GM12878 (cell line): ENCODE results near the gene RIF1. TPM values are rescaled to one million over a fixed set of nuclear protein-coding genes. Genes with fewer than 3 reads are reported as not detected.

Source experiments
- ATAC-seq: fragments of 200-7000 bp; cut with Tn5 transposase; 3 replicates; pipeline ENCODE4 v1.9.1; 2020; ENCODE audit warnings: mild to moderate bottlenecking, moderate library complexity
- BruUV-seq: library from RNA; stranded (reverse); fragments of 400-500 nt; replicated peaks from 2 replicates; lab custom pipeline; 2021; lab: Mats Ljungman, UMichigan
- CTCF ChIA-PET: fragments of 300-600 bp; sonication (Branson Sonifier 250); formaldehyde crosslinking; extraction: SDS; loops from one replicate; lab custom pipeline; 2021; ENCODE audit warnings: inconsistent platforms; lab: Yijun Ruan, JAX
- POLR2A ChIA-PET: fragments of 350-600 bp; formaldehyde crosslinking; extraction: SDS; loops from one replicate; lab custom pipeline; 2021; ENCODE audit warnings: inconsistent platforms; lab: Charles Lee
- RAD21 ChIA-PET: fragments of 300-600 bp; sonication (Branson Sonifier 250); formaldehyde crosslinking; loops from one replicate; lab custom pipeline; 2023; ENCODE audit warnings: antibody characterized with exemption; ENCODE audit not compliant: unreplicated experiment; lab: Charles Lee
- SMC1A ChIA-PET: fragments of 300-600 bp; sonication (Branson Sonifier 250); formaldehyde crosslinking; loops from one replicate; lab custom pipeline; 2023; ENCODE audit not compliant: unreplicated experiment, uncharacterized antibody; lab: Charles Lee
- DNase-seq: peaks from one replicate; pipeline ENCODE4 v3.0.0-alpha.2; 2011; ENCODE audit warnings: low read depth, low spot score
- FAIRE-seq: peaks from 3 replicates; lab custom pipeline; 2011; peaks lifted over from hg19 to GRCh38; lab: Jason Lieb, UNC
- H2AFZ ChIP-seq: 2 replicates; pipeline ENCODE4 v1.6.0; 2011; ENCODE audit warnings: low read depth, low read length, control low read depth; ENCODE audit not compliant: control insufficient read depth
- H3K27ac ChIP-seq: 2 replicates; pipeline ENCODE4 v1.5.1; 2011; ENCODE audit warnings: control low read depth; ENCODE audit not compliant: control insufficient read depth, insufficient read depth
- H3K27me3 ChIP-seq, 2 experiments: replicated peaks in 1 of 2; 2 replicates each; pipeline versions ENCODE4 v1.6.0 to v1.6.1; 2011; ENCODE audit warnings: low read length in 1 of 2; ENCODE audit not compliant: control insufficient read depth in 2 of 2, insufficient read depth in 2 of 2
- H3K36me3 ChIP-seq, 2 experiments: 2 replicates each; pipeline ENCODE4 v1.5.1; 2011; ENCODE audit warnings: low read length in 1 of 2; ENCODE audit not compliant: control insufficient read depth in 2 of 2, insufficient read depth in 2 of 2
- H3K4me1 ChIP-seq: 2 replicates; pipeline ENCODE4 v1.6.1; 2011; ENCODE audit warnings: mild to moderate bottlenecking, low read length, moderate library complexity, mixed read lengths; ENCODE audit not compliant: control insufficient read depth, insufficient read depth
- H3K4me2 ChIP-seq: 2 replicates; pipeline ENCODE4 v1.6.0; 2011; ENCODE audit warnings: control low read depth; ENCODE audit not compliant: control insufficient read depth, insufficient read depth
- H3K4me3 ChIP-seq: fragments of 200-600 bp; sonication (generic); 2 replicates; pipeline ENCODE4 v1.5.1; 2016
- H3K79me2 ChIP-seq: 2 replicates; pipeline ENCODE4 v1.6.0; 2011; ENCODE audit warnings: low read length; ENCODE audit not compliant: control insufficient read depth, insufficient read depth
- H3K9ac ChIP-seq: 2 replicates; pipeline ENCODE4 v1.8.0; 2011; ENCODE audit warnings: low read length, control low read depth, mixed read lengths; ENCODE audit not compliant: control insufficient read depth, insufficient read depth
- H3K9me3 ChIP-seq: replicated peaks from 3 replicates; pipeline ENCODE4 v1.5.1; 2011; ENCODE audit warnings: mild to moderate bottlenecking, low read length; ENCODE audit not compliant: control insufficient read depth, insufficient read depth
- H4K20me1 ChIP-seq: 2 replicates; pipeline ENCODE4 v1.6.0; 2011; ENCODE audit not compliant: control insufficient read depth, insufficient read depth
- ASH2L ChIP-seq: fragments of 300-600, 200-600 bp; sonication (generic); IDR thresholded peaks from 2 replicates; pipeline ENCODE4 v1.6.1; 2017; ENCODE audit warnings: low read depth, mild to moderate bottlenecking, borderline replicate concordance
- EP300 ChIP-seq, 2 experiments: fragments of 150-350 bp in 1 of 2; IDR thresholded peaks; 2 replicates each; pipeline ENCODE4 v1.6.1; 2011 to 2012; ENCODE audit warnings: low read depth in 2 of 2, low read length in 2 of 2, borderline replicate concordance in 1 of 2, improper control_type of control experiment in 1 of 2, inconsistent platforms in 1 of 2; ENCODE audit not compliant: control insufficient read depth in 1 of 2
- MEF2B ChIP-seq: fragments of 450-650 bp; IDR thresholded peaks from 2 replicates; pipeline ENCODE4 v1.6.1; 2018; ENCODE audit warnings: mild to moderate bottlenecking, moderate library complexity; ENCODE audit not compliant: partially characterized antibody, poor library complexity, severe bottlenecking
- NR2F1 ChIP-seq: fragments of 450-650 bp; conservative IDR thresholded peaks from 2 replicates; pipeline ENCODE4 v1.6.1; 2017; ENCODE audit warnings: mild to moderate bottlenecking
- RELA ChIP-seq: fragments of 450-650 bp; IDR thresholded peaks from 2 replicates; pipeline ENCODE4 v1.8.0; 2014; ENCODE audit warnings: borderline replicate concordance; ENCODE audit not compliant: partially characterized antibody
- SMARCA5 ChIP-seq: fragments of 450-650 bp; IDR thresholded peaks from 2 replicates; pipeline ENCODE4 v1.6.1; 2017; ENCODE audit warnings: mild to moderate bottlenecking
- SRF ChIP-seq, 2 experiments: IDR thresholded peaks; 2 replicates each; pipeline ENCODE4 v1.6.1; 2011; ENCODE audit warnings: low read depth in 2 of 2, low read length in 2 of 2, mild to moderate bottlenecking in 1 of 2, moderate library complexity in 1 of 2
- TARDBP ChIP-seq: IDR thresholded peaks from 2 replicates; pipeline ENCODE4 v1.6.1; 2016; ENCODE audit warnings: borderline replicate concordance
- TCF12 ChIP-seq: IDR thresholded peaks from 2 replicates; pipeline ENCODE4 v1.6.1; 2011; ENCODE audit warnings: low read depth, mild to moderate bottlenecking, low read length
- WRNIP1 ChIP-seq: IDR thresholded peaks from 2 replicates; pipeline ENCODE4 v1.6.1; 2011; ENCODE audit warnings: low read depth, low read length, improper control_type of control experiment, borderline replicate concordance
- ZNF207 ChIP-seq: fragments of 450-650 bp; IDR thresholded peaks from 2 replicates; pipeline ENCODE4 v1.6.1; 2014; ENCODE audit warnings: antibody characterized with exemption, mild to moderate bottlenecking, borderline replicate concordance
- ZNF274 ChIP-seq: IDR thresholded peaks from one replicate; pipeline ENCODE4 v1.8.0; 2011; ENCODE audit not compliant: insufficient read length, insufficient read depth
- WGBS: methylation state at CpG from one replicate; pipeline ENCODE4 v1.1.6; 2016; ENCODE audit warnings: low lambda C conversion rate; ENCODE audit not compliant: insufficient replicate concordance, insufficient coverage; ENCODE audit errors: missing lambda C conversion rate; 5-methylcytosine and 5-hydroxymethylcytosine counted together
- in situ Hi-C: fragments of 300-500 bp; cut with MboI; formaldehyde crosslinking; loops from 9 replicates; pipeline ENCODE4 v1.14.3; 2018; ENCODE audit warnings: mixed read lengths
- intact Hi-C: fragments of 100-400 bp; cut with micrococcal nuclease; formaldehyde crosslinking; loops from one replicate; pipeline ENCODE4 v1.14.2; 2022; ENCODE audit not compliant: unreplicated experiment
- polyA plus RNA-seq, 11 experiments: library from polyadenylated mRNA; depleted of rRNA in 4 of 11; unstranded in 6 of 11; stranded (reverse) in 5 of 11; fragments of >200 nt; fragmentation: Nextera tagmentation in 4 of 11; fragmentation: Illumina TruSeq in 1 of 11; extraction: Ambion mirVana in 4 of 11; extraction: Trizol in 1 of 11; gene quantifications; 1 replicate in 1 of 11; 2 replicates in 10 of 11; pipeline versions ENCODE4 v1.2.1 to v1.2.3, GENCODE V29; 2011 to 2016; ENCODE audit warnings: inconsistent platforms in 2 of 11, missing spikeins in 2 of 11, low read depth in 1 of 11
- total RNA-seq, 4 experiments: library from RNA; depleted of rRNA in 3 of 4; stranded (reverse); fragments of >200 nt in 3 of 4; fragmentation: Illumina TruSeq in 1 of 4; extraction: Trizol in 1 of 4; gene quantifications; 2 replicates each; pipeline versions ENCODE4 v1.2.1 to v1.2.3, GENCODE V29; 2013 to 2021
- TF ChIP-seq, protein P1 (sequence below): IDR thresholded peaks from 2 replicates; pipeline ENCODE4 v1.6.1; 2011; ENCODE audit warnings: mild to moderate bottlenecking, low read depth, low read length, moderate library complexity; ENCODE audit not compliant: insufficient replicate concordance
- TF ChIP-seq, protein P2 (sequence below): fragments of 150-350 bp; IDR thresholded peaks from 2 replicates; pipeline ENCODE4 v1.6.1; 2016; ENCODE audit warnings: low read depth, low read length
- TF ChIP-seq, protein P3 (sequence below): fragments of 150-350 bp; IDR thresholded peaks from 2 replicates; pipeline ENCODE4 v1.6.1; 2014; ENCODE audit warnings: mild to moderate bottlenecking, low read depth, low read length
- TF ChIP-seq, protein P4 (sequence below): IDR thresholded peaks from 2 replicates; pipeline ENCODE4 v1.6.1; 2011; ENCODE audit warnings: low read depth, low read length, improper control_type of control experiment, borderline replicate concordance

Gene RIF1
- total and polyA plus RNA-seq, 10 of the 15 experiments (the other 5 are each of a cell fraction or from before 2014, with no cell fraction given), result 6.3 to 63.2 (median 34.4) TPM

DNA sequence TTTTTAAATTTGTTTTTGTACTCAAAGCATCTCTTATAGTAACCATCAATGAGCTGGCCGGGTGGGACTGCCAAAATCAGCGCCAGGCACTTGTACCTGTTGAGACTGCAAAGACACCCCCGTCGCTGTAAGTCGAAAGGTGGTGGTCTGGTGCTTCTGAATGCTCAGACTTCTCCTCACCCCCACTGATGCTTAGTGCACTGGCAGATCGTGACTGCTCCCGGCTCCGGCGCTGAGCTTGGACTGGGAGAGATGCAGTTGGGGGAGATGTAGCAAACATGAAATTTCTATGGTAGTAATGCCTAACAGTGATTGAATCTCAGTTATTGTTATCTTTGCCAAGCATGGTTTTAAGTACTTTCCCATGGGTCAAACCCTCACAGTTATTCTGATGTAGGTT, 80.6 kb downstream of the RIF1 start:
- RAD21 ChIA-PET, result no interaction called here
- no peaks in the 10 kb centered on the region for H3K27me3 ChIP-seq
- WGBS, result over 99% methylated on average over 9 of the region's 9 CpGs

More for the DNA sequence above, 80.6 kb downstream of the RIF1 start:
- Histone ChIP-seq H3K27ac (no peak overlapping the region), H3K4me2 (no peak overlapping the region), H4K20me1 (no peaks in the 10 kb centered on the region), H3K4me3 (no peak overlapping the region), H3K4me1 (no peaks in the 10 kb centered on the region), H2AFZ (no peak overlapping the region), H3K9me3 (peaks cover 3% of the 10 kb centered on the region; the same call in 2 of the 3 replicates), H3K9ac (no peak overlapping the region), H3K36me3 (peaks cover 0 to 4% of the 10 kb centered on the region in 2 experiments; a peak in 1 of 4 replicates), H3K79me2 (no peaks in the 10 kb centered on the region)
- in situ Hi-C loops (no loop called here), intact Hi-C loops (no loop called here)
- no peak for TF ChIP-seq TARDBP
- TF ChIP-seq EP300 (IDR thresholded peaks at IDR 0.05; ENCODE audit: borderline replicate concordance in 1 of 2, control insufficient read depth in 1 of 2, low read depth in 2 of 2, low read length in 2 of 2), result no peak
- TF ChIP-seq ASH2L, result no peak
- TF ChIP-seq, protein P1, sequence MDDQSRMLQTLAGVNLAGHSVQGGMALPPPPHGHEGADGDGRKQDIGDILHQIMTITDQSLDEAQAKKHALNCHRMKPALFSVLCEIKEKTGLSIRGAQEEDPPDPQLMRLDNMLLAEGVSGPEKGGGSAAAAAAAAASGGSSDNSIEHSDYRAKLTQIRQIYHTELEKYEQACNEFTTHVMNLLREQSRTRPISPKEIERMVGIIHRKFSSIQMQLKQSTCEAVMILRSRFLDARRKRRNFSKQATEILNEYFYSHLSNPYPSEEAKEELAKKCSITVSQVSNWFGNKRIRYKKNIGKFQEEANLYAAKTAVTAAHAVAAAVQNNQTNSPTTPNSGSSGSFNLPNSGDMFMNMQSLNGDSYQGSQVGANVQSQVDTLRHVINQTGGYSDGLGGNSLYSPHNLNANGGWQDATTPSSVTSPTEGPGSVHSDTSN, result no peak
- TF ChIP-seq TCF12, result no peak
- TF ChIP-seq RELA, result no peak
- TF ChIP-seq MEF2B, result no peak
- no peak for TF ChIP-seq WRNIP1
- TF ChIP-seq ZNF274, result no peak
- TF ChIP-seq NR2F1, result no peak
- TF ChIP-seq, protein P2, sequence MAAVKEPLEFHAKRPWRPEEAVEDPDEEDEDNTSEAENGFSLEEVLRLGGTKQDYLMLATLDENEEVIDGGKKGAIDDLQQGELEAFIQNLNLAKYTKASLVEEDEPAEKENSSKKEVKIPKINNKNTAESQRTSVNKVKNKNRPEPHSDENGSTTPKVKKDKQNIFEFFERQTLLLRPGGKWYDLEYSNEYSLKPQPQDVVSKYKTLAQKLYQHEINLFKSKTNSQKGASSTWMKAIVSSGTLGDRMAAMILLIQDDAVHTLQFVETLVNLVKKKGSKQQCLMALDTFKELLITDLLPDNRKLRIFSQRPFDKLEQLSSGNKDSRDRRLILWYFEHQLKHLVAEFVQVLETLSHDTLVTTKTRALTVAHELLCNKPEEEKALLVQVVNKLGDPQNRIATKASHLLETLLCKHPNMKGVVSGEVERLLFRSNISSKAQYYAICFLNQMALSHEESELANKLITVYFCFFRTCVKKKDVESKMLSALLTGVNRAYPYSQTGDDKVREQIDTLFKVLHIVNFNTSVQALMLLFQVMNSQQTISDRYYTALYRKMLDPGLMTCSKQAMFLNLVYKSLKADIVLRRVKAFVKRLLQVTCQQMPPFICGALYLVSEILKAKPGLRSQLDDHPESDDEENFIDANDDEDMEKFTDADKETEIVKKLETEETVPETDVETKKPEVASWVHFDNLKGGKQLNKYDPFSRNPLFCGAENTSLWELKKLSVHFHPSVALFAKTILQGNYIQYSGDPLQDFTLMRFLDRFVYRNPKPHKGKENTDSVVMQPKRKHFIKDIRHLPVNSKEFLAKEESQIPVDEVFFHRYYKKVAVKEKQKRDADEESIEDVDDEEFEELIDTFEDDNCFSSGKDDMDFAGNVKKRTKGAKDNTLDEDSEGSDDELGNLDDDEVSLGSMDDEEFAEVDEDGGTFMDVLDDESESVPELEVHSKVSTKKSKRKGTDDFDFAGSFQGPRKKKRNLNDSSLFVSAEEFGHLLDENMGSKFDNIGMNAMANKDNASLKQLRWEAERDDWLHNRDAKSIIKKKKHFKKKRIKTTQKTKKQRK, result no peak
- no peak for TF ChIP-seq ZNF207
- TF ChIP-seq SRF (IDR thresholded peaks at IDR 0.05; ENCODE audit: low read depth in 2 of 2, low read length in 2 of 2), result no peak
- TF ChIP-seq, protein P3, sequence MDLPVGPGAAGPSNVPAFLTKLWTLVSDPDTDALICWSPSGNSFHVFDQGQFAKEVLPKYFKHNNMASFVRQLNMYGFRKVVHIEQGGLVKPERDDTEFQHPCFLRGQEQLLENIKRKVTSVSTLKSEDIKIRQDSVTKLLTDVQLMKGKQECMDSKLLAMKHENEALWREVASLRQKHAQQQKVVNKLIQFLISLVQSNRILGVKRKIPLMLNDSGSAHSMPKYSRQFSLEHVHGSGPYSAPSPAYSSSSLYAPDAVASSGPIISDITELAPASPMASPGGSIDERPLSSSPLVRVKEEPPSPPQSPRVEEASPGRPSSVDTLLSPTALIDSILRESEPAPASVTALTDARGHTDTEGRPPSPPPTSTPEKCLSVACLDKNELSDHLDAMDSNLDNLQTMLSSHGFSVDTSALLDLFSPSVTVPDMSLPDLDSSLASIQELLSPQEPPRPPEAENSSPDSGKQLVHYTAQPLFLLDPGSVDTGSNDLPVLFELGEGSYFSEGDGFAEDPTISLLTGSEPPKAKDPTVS, result no peak
- TF ChIP-seq, protein P4, sequence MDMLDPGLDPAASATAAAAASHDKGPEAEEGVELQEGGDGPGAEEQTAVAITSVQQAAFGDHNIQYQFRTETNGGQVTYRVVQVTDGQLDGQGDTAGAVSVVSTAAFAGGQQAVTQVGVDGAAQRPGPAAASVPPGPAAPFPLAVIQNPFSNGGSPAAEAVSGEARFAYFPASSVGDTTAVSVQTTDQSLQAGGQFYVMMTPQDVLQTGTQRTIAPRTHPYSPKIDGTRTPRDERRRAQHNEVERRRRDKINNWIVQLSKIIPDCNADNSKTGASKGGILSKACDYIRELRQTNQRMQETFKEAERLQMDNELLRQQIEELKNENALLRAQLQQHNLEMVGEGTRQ, result no peak
- TF ChIP-seq SMARCA5, result no peak
- POLR2A ChIA-PET, result no interaction called here
- FAIRE-seq (no peak), ATAC-seq (no peak), DNase-seq (no peak)
- SMC1A ChIA-PET, result interaction anchor here (0.9 kb wide), 1 partner anchor 8 kb away, joined by 3 read pairs; no protein-coding TSS in a partner anchor
- CTCF ChIA-PET, result interaction anchor here (1.5 kb wide), 1 partner anchor 250 kb away, joined by 3 read pairs; no protein-coding TSS in a partner anchor
- BruUV-seq, result no TSS peak
